HG03432 (cell line): ENCODE results near the gene SERPINI2.

ENCODE experiments used
- ATAC-seq: cut with Tn5 transposase; IDR thresholded peaks from one replicate; pipeline ENCODE4 v1.9.1; 2021; ENCODE audit warnings: mild to moderate bottlenecking, moderate library complexity; ENCODE audit not compliant: unreplicated experiment

Gene SERPINI2, protein sequence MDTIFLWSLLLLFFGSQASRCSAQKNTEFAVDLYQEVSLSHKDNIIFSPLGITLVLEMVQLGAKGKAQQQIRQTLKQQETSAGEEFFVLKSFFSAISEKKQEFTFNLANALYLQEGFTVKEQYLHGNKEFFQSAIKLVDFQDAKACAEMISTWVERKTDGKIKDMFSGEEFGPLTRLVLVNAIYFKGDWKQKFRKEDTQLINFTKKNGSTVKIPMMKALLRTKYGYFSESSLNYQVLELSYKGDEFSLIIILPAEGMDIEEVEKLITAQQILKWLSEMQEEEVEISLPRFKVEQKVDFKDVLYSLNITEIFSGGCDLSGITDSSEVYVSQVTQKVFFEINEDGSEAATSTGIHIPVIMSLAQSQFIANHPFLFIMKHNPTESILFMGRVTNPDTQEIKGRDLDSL

DNA sequence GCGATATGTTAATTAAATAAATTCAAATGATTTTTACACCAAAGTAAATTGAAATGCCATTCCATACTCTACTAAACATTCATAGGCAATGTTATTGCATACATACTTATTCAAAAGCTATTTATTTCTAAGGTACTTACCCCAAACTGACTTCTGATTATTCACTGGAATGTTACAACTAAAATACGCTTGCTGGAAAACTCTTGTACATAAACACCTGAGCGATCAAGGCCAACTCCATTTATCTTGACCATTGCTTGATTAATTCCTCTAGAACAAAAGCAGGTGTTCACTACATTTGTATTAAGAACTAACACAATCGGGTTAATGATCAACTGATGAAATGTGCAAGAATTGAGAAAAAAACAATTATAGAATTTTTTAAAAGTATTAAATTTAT is at the start of gene SERPINI2:
TSS of gene SERPINI2 (minus strand) at position 180 of the 400 bp plus-strand sequence. CDS start 2,208 bp downstream, outside the sequence.
- ATAC-seq: no peak

DNA sequence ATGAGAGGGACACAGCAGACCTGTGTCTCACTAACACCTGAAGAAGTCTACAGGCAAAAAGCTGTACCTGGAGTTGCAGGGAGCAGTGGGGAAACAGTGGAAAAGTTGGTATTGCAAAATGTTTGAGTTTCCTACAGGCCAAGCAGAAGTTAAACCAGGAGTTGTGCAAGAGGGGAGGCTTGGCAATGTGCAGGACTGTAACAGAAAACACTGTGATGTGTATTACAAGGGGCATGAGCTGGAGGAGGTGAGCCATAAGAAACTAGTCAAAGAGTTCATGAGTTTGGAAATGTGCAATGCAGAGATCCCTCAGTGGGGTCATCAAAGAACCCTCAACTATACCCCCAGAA is 47.1 kb upstream of the SERPINI2 start:
- ATAC-seq: no peak

DNA sequence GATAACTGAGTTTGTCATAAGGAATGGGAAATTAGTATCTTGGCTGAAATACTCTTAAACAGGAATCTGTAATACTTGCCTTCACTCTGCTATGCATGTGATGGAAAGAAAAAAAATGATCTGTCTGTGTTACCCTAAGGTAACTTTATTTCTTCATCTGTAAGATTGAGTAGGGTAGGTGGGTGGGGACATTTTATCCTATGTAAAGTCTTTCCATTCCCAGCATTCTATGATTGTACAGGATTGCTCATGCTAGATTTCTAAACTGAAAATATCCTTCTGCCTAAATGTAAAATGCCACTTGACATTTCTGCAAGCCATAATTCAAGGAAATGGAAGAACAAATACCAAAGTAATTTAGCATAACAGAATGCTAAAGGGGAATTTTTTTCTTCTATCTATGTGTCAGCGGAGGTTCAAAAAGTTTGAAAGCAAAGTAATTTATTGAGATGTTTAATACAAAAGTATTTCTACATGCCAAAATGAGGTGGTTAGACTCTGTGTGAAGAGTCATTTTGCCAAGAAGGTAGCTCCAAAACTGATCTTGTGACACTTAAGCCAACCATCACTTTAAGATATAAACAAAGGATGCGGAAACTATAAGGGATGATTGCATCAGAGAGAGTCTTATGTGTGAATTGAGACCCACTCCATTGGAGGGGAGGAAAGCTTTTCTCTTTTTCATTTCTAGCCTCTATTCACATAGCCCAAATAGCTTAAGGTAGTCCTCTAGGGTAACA is 46.6 kb upstream of the SERPINI2 start:
- no peak for ATAC-seq

DNA sequence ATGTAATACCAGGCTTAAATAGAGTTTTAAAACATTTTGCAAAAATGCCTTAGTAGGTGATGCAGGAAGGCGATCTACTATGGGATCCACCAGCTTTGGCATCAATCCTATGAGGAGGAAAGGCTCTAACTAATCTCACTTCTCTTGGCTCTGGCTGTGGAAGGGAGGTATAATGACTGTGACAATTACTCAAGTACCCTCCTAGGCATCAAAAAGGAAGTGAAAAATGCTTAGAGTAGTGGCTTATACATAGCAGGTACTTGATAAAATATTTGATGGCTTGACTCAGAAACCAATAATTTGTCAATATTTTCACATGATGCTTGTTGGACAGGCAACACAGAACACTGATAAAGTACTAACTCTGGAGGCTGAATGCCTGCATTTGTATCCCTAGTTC is 34.1 kb upstream of the SERPINI2 start:
- peak; percentile 72 for ATAC-seq

DNA sequence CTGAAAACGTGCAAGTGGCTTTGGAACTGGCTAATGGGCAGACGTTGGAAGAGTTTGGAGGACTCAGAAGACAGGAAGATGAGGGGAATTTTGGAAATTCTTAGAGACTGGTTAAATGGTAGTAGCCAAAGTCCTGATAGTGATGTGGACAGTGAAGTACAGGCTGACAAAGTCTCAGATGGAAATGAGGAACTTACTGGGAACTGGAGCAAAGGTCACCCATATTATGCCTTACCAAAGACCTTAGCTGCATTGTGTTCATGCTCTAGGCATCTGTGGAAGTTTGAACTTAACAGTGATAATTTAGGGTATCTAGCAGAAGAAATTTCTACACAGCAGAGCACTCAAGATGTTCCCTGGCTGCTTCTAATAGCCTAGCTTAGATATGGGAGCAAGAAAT is 28.6 kb upstream of the SERPINI2 start:
- ATAC-seq: no peak

DNA sequence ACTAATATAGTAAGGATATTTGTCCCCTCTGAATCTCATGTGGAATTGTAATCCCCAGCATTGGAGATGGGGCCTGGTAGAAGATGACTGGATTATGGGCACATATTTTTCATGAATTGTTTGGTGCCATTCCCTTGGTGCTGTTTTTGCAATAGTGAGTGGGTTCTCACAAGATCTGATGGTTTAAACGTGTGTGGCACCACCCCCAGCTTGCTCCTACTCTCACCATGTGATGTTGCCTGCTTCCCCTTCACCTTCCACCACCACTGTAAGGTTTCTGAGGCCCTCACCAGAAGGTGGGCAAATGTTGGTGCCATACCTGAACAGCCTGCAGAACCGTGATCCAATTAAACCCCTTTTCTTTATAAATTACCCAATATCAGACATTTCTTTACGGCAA is 28.1 kb upstream of the SERPINI2 start:
- ATAC-seq: no peak

DNA sequence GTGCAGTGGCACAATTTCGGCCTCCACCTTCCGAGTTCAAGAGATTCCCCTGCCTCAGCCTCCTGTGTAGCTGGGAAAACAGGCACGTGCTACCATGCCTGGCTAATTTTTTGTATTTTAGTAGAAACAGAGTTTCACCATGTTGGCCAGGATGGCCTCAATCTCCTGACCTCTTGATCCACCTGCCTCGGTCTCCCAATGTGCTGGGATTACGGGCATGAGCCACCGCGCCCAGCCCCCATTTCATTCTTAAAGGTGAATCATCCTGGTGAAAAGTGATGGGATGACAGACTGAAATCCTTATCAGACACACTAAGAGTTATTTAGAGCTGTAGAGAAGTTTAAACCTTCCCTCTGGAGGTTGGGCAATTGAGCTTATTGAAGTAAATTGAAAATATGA is 24.1 kb upstream of the SERPINI2 start:
- ATAC-seq: no peak

DNA sequence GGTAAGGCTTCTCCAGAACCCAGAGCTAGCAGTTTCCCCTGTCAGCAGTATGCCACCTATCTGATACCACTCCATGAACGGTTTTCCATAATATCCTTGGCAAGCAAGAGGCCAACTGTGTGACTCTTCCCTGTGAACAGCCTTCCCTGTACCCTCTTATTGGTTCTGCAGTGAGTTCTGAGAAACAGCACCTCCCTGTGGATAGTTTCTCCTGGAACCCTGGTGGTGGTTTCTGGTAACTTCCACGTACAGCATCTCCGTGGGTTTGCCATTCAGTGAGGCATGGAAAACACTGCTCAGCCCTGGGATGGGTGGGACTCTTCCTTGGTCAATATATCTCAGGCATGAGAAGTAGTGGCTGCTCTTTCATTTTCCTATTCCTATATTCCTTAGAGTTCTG is 19.4 kb upstream of the SERPINI2 start:
- no peak for ATAC-seq

DNA sequence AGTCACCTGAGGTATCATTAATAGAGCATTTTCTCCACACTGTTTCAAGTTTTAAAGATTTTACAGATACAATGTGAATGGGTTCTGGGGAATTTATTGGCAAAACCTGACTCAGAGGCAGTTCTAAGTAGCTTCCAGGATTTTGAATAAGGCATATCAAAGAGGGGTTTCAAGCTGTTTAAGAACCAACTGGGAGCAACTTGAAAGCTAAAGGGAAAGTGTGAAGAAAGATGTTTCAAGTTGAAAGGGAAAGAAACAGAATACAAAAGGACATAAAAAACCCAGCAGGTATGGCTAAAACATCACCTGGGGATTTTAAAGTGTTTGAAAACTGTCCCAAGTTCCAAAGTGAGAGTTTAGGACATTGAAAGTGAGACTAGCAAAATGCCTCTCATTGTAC is 17.8 kb upstream of the SERPINI2 start:
- no peak for ATAC-seq

DNA sequence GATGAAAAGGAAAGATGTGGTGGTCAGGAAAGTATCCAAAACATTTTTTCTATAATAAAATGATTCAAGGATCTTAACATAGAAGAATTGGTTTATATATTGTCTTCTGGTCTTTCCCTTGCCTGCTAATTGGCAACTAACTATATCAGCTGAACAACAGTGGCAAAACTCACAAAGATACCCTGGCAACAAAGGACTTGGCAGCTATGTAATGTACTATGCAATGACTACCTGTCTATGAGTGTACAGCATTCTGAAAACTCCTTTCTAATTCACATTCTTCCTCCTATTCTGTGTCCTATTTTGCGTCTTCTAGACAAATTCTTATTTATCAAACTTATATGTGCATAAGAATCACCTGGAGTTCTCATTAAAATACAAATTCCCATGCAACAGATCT is 15.7 kb upstream of the SERPINI2 start:
- no peak for ATAC-seq

DNA sequence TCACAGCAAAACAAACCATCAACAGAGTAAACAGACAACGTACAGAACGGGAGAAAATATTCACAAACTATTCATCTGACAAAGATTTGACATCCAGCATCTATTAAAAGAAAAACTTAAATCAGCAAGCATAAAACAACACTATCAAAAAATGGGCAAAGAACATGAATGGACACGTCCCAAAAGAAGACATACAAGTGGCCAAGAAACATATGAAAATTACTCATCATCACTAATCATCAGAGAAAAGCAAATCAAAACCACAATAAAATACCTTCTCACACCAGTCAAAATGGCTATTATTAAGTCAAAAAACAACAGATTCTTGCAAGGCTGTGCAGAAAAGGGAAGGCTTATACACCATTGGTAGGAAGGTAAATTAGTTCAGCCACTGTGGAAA is 13.7 kb upstream of the SERPINI2 start:
- ATAC-seq: no peak

DNA sequence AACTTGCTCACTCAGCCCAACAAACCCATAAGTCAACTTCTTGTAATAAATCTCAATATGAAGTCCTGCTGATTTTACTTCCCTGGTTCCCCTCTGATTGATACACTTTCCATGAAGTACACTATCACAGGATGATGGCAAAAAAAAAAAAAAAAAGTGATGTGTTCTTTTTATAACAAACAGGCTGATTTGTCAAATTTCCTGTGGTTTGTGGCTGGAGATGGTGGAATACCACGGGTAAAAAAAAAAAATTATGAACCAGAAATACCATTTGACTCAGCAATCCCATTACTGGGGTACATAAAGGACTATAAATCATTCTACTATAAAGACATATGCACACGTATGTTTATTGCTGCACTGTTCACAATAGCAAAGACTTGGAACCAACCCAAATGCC is 10.7 kb upstream of the SERPINI2 start:
- ATAC-seq: no peak

DNA sequence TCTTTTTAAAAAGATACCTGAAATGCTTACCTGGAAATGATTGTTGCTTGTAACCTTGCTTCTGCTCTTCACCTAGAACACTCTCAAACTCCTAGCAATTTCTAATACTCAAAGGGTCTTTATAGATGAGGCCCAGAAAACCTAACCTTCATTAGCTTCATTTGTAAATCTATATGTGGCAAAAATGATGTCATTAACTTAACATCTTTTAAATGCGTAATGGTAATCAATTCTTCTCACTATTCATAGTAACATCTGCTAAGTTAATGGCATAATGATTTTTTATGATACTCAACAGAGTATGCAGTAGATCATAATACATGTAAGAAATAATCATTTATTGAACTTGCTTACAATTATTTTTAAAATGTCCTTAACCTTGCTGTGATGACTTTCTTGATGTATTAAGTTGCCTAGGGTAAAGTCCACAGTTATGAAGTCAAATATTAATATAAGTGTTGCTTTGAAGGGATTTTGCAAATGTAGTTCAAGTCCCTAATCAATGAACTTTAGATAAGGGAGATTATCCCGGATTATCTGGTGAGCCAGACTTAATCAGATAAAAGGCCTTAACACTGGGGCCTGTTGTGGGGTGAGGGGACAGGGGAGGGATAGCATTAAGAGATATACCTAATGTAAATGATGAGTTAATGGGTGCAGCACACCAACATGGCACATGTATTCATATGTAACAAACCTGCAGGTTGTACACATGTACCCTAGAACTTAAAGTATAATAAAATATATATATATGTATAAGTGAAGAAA is 10.1 kb upstream of the SERPINI2 start:
- no peak for ATAC-seq

DNA sequence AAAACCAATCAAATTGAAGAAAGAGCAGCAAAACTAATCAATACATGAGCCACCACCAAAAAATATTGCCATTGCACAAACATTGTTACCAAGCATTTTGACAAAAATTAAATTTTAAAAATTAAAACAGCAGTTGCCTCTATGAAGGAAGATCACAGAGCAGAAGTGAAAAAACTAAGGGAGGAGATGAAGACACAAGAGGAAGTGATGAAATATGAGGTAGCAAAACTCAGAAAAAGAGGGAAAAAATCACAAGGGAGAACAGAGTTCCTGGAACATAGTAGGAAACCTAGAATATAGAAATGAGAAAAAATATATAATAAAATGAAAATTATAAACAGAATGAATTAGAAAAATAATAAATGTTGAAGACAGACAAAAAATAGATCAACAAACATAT is 7.3 kb upstream of the SERPINI2 start:
- no peak for ATAC-seq

DNA sequence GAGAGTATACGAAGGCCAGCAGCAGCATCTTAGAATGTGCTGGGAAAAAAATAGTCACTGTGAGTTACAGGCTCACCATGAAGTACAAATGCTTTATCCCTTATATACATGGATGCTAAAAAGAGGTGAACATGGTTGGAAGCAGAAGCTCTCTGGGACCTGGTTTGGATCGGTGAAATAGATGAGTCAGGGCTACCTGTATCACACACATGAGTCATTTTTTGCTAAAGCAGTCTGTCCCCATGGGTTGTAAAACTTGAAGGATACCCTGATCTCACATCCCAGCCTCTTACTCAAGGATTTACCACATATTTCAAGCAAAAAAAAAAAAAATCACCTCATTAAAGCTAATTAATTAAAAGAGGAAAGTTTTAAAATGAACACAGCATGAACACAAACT is 6.9 kb upstream of the SERPINI2 start:
- no peak for ATAC-seq

DNA sequence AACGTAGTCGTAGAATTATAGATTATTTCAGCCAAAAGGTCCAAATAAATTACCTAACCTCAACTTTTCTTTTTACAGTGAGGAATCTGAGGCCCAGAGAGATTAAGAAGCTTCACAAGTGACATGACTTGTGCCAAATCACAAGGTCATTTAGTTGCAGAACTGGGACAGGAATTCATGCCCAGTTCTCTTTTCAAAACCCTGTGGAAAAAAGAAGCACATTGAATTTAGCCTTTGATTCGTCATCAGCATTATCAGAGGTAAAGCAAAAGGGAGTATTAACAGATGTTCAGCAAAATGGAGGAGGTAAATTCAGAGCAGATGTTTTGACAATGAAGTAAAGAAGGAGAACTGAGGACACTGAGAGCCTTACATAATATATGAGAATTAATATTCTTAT is 4.5 kb downstream of the SERPINI2 start:
- ATAC-seq: no peak

DNA sequence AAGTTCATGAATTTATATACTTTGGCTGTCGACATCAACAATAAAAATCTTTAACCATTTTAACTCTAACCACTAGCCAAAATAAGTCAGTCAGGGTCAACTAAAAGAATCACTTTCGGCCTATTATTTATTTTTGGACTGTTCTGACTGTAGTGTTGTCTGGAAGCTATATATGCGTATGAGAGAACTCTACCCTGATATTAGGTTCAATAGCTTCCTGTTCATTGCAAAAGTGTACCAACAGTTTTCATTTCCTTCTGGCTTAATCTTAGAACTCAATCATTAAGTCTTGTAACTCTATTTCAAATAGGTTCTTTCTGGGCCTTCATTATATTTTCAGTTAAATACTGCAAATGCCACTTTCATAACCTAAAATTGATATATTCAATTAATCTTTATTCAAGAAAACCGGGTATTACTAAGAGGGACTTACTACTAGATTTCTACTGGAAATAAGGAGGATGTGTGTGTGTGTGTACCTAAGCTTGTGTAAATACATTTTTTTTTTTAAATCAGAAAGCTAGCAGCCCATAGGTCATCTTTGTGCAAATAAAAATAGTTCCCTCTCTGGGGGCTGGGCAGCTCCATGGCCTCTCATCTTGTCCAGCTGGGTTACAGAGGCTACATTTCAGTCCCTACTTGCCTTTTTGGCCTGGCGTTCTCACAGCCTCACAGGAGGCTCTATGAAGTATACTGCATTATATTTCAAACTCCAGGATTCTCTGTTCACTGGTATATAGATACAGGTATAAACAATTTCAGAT is 5.8 kb downstream of the SERPINI2 start:
- ATAC-seq: no peak

DNA sequence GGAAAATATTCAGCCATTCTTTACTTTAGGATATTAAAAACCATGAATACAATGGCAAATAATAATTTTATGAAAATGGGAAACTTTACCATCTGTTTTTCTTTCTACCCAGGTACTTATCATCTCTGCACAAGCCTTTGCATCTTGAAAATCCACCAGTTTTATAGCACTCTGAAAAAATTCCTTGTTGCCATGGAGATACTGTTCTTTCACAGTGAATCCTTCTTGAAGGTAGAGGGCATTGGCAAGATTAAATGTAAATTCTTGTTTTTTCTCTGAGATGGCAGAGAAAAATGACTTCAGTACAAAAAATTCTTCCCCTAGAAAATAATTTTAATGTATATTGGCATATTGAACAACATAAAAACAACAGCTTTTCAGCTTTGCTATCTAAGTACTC is 6.9 kb downstream of the SERPINI2 start:
- no peak for ATAC-seq

DNA sequence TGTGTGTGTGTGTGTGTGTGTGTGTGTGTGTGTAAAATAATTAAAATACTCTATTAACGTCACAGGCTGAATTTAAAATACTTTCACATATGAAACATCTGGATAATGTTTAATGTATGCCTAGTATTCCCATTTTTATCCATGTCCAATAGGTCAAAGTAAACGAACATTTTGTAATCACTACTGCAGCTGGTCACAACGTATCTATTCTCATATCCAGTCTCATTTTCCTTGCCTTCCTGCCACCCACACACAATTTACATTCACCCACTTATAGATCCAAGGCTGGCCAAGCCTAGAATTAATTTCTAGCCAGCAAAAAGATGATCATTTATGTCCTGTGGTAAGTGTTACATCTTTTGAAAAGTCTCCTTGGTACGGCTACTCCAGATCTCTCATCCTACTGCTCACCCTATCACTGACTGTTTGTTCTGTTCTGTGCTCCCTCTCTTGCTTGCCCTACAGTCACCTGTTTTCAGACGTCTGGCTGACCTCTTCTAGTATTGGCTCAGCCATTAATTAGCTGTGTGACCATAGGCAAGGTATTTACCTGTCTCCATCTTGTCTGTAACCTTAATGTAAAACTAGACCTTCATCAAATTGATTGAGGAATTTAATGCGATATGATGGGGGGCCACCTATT is 17.6 kb downstream of the SERPINI2 start:
- ATAC-seq: no peak

DNA sequence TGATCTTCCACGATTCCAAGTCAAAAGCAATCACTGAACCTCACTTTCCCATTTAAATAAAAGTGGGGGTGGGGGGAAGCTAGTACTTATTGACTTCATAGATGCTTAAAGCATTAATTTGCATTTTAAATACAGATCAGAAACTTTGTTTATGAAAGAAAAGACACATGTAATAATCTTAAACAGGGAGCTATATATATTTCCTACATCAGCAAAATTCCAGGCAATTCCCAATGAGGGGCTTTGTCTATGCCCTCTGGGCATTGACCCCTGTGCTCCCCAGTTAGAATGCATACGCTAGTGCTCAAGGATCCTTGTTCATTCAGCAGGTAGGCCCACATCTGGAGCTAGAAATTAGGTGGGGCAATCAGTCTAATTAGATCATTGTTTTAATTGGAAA is 20.0 kb downstream of the SERPINI2 start:
- ATAC-seq: no peak

DNA sequence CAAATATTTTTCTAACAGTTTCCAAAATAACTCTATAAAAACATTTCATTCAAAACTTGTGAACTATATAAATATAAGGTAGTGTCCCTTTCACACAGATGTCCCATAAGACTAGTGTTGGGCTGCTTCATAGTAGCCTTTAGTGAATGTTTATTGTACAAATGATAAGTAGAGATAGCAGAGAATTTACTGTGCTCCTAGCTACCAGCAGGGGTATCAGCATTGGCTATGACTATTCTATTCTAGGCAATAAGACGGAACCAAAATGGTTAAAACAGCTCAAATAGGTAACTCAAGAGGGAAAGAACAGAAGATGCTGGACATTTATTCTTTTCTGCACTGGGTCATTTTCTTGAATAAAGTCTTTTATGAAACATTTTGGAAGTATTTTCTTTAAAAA is 22.6 kb downstream of the SERPINI2 start:
- ATAC-seq: no peak
